ENCODE data around the gene SLC12A6.

The SLC12A6 gene

GRCh38 chr15:34373951-34374350 is 36.4 kb upstream of the SLC12A6 start (continued):
- no peak for TF ChIP-seq GLIS1 (tag by site-specific recombination; IDR thresholded peaks at IDR 0.05)
- no peak for TF ChIP-seq CTCF (tag by site-specific recombination; IDR thresholded peaks at IDR 0.05)
- no peak for TF ChIP-seq ZNF426 (tag by site-specific recombination; IDR thresholded peaks at IDR 0.05)

- Histone ChIP-seq H3K4me3 (ENCODE audit: low read depth, low read length) (no peak overlapping the region), H3K9me3 (ENCODE audit: control insufficient read depth, insufficient read depth, low read depth, low read length) (no peaks in the 10 kb centered on the region), H3K27ac (ENCODE audit: extremely low read depth, low read depth, low read length) (no peak overlapping the region), H3K36me3 (ENCODE audit: control insufficient read depth in 2 of 2, insufficient read depth in 1 of 2, low read length in 2 of 2) (no peaks in the 10 kb centered on the region), H3K4me1 (ENCODE audit: control insufficient read depth, insufficient read depth, low read length) (no peaks in the 10 kb centered on the region; the same call in 1 of the 2 replicates)
- ChIA-PET CTCF (no interaction called here), POLR2A (no interaction called here)
- TF ChIP-seq ZNF747 (tag by site-specific recombination; IDR thresholded peaks at IDR 0.05) = no peak
- TF ChIP-seq PRDM1 (tag by site-specific recombination; IDR thresholded peaks at IDR 0.05) = 0 out of 2 replicates have a peak, but pooled peaks have one; percentile 8
- peak; percentile 56 for TF ChIP-seq ZNF513 (tag by site-specific recombination; IDR thresholded peaks at IDR 0.05)
- TF ChIP-seq ZNF48 (tag by site-specific recombination; IDR thresholded peaks at IDR 0.05) = no peak
- TF ChIP-seq ZNF366 (tag by site-specific recombination; conservative IDR thresholded peaks at IDR 0.05) = peak; percentile 62
- no peak for TF ChIP-seq FEZF1 (tag by site-specific recombination; IDR thresholded peaks at IDR 0.05)
- TF ChIP-seq SP2 (tag by site-specific recombination; IDR thresholded peaks at IDR 0.05) = no peak
- TF ChIP-seq HOXA7 (CRISPR knock-in tag; IDR thresholded peaks at IDR 0.05; ENCODE audit: borderline replicate concordance) = no peak
These were observed 33.1 kb upstream of the SLC12A6 start for GRCh38 chr15:34370643-34371042.

GRCh38 chr15:34370129-34370528 is 32.5 kb upstream of the SLC12A6 start:
- ChIA-PET CTCF (no interaction called here), POLR2A (no interaction called here)

More at GRCh38 chr15:34370129-34370528, 32.5 kb upstream of the SLC12A6 start:
- TF ChIP-seq KLF17 (tag by site-specific recombination; IDR thresholded peaks at IDR 0.05) = no peak
- no peak for TF ChIP-seq ZFP41 (tag by site-specific recombination; IDR thresholded peaks at IDR 0.05; ENCODE audit: borderline replicate concordance)
- TF ChIP-seq ZNF549 (tag by site-specific recombination; IDR thresholded peaks at IDR 0.05) = no peak
- no peak for TF ChIP-seq ZNF791 (tag by site-specific recombination; IDR thresholded peaks at IDR 0.05)
- TF ChIP-seq ZFP37 (tag by site-specific recombination; IDR thresholded peaks at IDR 0.05) = no peak
- TF ChIP-seq ZNF324 (tag by site-specific recombination; IDR thresholded peaks at IDR 0.05) = no peak
- TF ChIP-seq REPIN1 (tag by site-specific recombination; IDR thresholded peaks at IDR 0.05; ENCODE audit: low read depth) = no peak
- no peak for TF ChIP-seq ZNF692 (tag by site-specific recombination; IDR thresholded peaks at IDR 0.05)
- TF ChIP-seq SP3 (tag by site-specific recombination; IDR thresholded peaks at IDR 0.05) = no peak
- TF ChIP-seq HIC1 (tag by site-specific recombination; IDR thresholded peaks at IDR 0.05) = no peak
- TF ChIP-seq ZNF433 (tag by site-specific recombination; IDR thresholded peaks at IDR 0.05; ENCODE audit: low read depth) = no peak
- no peak for TF ChIP-seq ZNF426 (tag by site-specific recombination; IDR thresholded peaks at IDR 0.05)
- TF ChIP-seq ZNF362 (tag by site-specific recombination; IDR thresholded peaks at IDR 0.05) = no peak
- TF ChIP-seq ZBTB8A (tag by site-specific recombination; IDR thresholded peaks at IDR 0.05) = no peak
- TF ChIP-seq ZNF184 (tag by site-specific recombination; IDR thresholded peaks at IDR 0.05) = no peak
- no peak for TF ChIP-seq KLF8 (tag by site-specific recombination; IDR thresholded peaks at IDR 0.05)
- TF ChIP-seq ZNF391 (tag by site-specific recombination; IDR thresholded peaks at IDR 0.05; ENCODE audit: borderline replicate concordance, low read depth) = no peak
- no peaks in the 10 kb centered on the region for H3K9me3 ChIP-seq (ENCODE audit: control insufficient read depth, insufficient read depth, low read depth, low read length)
- H3K27ac ChIP-seq (ENCODE audit: extremely low read depth, low read depth, low read length) = no peak overlapping the region
- H3K36me3 ChIP-seq (ENCODE audit: control insufficient read depth in 2 of 2, insufficient read depth in 1 of 2, low read length in 2 of 2) = no peaks in the 10 kb centered on the region
- H3K4me3 ChIP-seq (ENCODE audit: low read depth, low read length) = no peak overlapping the region
- H3K4me1 ChIP-seq (ENCODE audit: control insufficient read depth, insufficient read depth, low read length) = no peaks in the 10 kb centered on the region; the same call in 1 of the 2 replicates
